BLaER1 treated with 17β-estradiol and CSF1 and Interleukin-3, amounts not matched to agents 10 nM and 100 nM (cell line): ENCODE results near the gene PRRX2.
"Not testable (repeated sequence)": the region's sequence is repeated elsewhere in the genome, so short reads cannot be mapped to it uniquely, and the experiment has no call there.

ENCODE experiments used
- H3K27ac ChIP-seq, 11 experiments: shearing (Covaris generic); formaldehyde crosslinking; 2 replicates each; pipeline ENCODE4 v1.8.1; 2022
- H3K27me3 ChIP-seq, 11 experiments: shearing (Covaris generic); formaldehyde crosslinking; 2 replicates each; pipeline ENCODE4 v1.8.1; 2022
- H3K36me3 ChIP-seq, 11 experiments: shearing (Covaris generic); formaldehyde crosslinking; 2 replicates each; pipeline ENCODE4 v1.8.1; 2022
- H3K4me1 ChIP-seq, 10 experiments: shearing (Covaris generic); formaldehyde crosslinking; 2 replicates each; pipeline ENCODE4 v1.8.1; 2022
- H3K4me2 ChIP-seq, 11 experiments: shearing (Covaris generic); formaldehyde crosslinking; 2 replicates each; pipeline ENCODE4 v1.8.1; 2022
- H3K4me3 ChIP-seq, 10 experiments: shearing (Covaris generic); formaldehyde crosslinking; 2 replicates each; pipeline ENCODE4 v1.8.1; 2022
- H3K9ac ChIP-seq, 11 experiments: shearing (Covaris generic); formaldehyde crosslinking; 2 replicates each; pipeline ENCODE4 v1.8.1; 2022
- H3K9me3 ChIP-seq, 11 experiments: shearing (Covaris generic); formaldehyde crosslinking; replicated peaks in 1 of 11; 2 replicates each; pipeline ENCODE4 v1.8.1; 2022
- H4K20me1 ChIP-seq, 11 experiments: shearing (Covaris generic); formaldehyde crosslinking; 2 replicates each; pipeline ENCODE4 v1.8.1; 2022
- Cebpa-rat ChIP-seq, 11 experiments: shearing (Covaris generic); IDR thresholded peaks; 2 replicates each; pipeline ENCODE4 v1.8.1; 2022

Gene PRRX2

DNA sequence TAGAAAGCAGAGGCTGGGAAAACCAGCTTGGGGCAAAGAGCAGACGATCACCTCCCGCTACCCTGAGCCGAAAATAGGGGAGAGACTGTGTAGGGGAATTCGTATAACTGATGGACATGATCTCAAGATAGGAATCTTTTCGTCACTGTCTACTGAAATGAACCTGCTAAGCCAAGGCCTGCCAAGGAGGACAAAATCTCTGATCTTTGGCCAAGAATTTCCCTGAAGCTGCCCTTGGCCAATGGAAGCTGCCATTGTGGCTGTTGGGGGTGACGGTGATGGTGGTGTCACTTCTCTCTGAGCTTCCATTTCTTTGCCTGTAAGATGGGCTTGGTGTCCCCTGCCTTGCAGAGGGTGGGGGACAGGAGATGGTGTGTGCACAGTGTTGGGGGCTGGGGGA lies 90.7 kb downstream of the PRRX2 start:
- H3K4me2 ChIP-seq = peak overlapping the region; percentile 57 to 97 (median 84); a peak in 21 of 22 replicates
- TF ChIP-seq Cebpa-rat (IDR thresholded peaks at IDR 0.05) = no peak
- H3K27ac ChIP-seq = peak overlapping the region in 9 of 11 experiments; percentile 67 to 87 (median 83); a peak in 16 of 22 replicates
- peak overlapping the region in 1 of 10 experiments; percentile 54; a peak in 1 of 20 replicates for H3K4me3 ChIP-seq
- no peaks in the 10 kb centered on the region for H3K9me3 ChIP-seq
- H4K20me1 ChIP-seq = no peaks in the 10 kb centered on the region
- no peaks in the 10 kb centered on the region for H3K36me3 ChIP-seq
- peaks cover 39 to 99% (median 86%) of the 10 kb centered on the region in 10 experiments for H3K4me1 ChIP-seq
- H3K9ac ChIP-seq = peak overlapping the region in 9 of 11 experiments; percentile 61 to 77 (median 72); a peak in 15 of 22 replicates
- peaks cover 0 to 15% (median 0%) of the 10 kb centered on the region in 11 experiments; a peak in 5 of 22 replicates for H3K27me3 ChIP-seq

DNA sequence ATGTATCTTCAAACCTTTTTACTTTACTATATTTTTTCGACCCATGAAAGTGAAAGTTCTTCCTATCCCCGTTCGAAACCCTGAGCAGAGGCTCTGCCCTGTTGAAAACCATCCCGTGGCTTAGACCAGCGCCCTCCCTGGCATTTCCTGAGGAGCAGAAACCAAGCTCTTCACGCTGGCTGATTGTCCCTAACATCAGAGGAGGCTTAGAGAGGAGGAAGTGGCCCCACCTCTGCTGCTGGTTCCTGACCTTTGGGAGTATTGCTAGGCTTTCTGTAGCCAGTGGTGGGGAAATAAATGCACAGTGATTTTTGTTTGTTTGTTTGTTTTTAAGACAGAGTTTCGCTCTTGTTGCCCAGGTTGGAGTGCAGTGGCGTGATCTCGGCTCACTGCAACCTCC lies 91.6 kb downstream of the PRRX2 start:
- peak in 2 of 11 experiments; percentile 50 to 60; a peak in 2 of 22 replicates for TF ChIP-seq Cebpa-rat (IDR thresholded peaks at IDR 0.05)
- Histone ChIP-seq H3K36me3 (no peaks in the 10 kb centered on the region), H4K20me1 (no peaks in the 10 kb centered on the region), H3K27ac (peak overlapping the region in 10 of 11 experiments; percentile 67 to 87 (median 82); a peak in 20 of 22 replicates), H3K4me3 (peak overlapping the region in 5 of 10 experiments; percentile 14 to 54 (median 21); a peak in 8 of 20 replicates), H3K27me3 (peaks cover 0 to 15% (median 0%) of the 10 kb centered on the region in 11 experiments; a peak in 5 of 22 replicates), H3K4me2 (peak overlapping the region; percentile 57 to 97 (median 84)), H3K9me3 (no peaks in the 10 kb centered on the region), H3K9ac (peak overlapping the region; percentile 36 to 77 (median 70); a peak in 18 of 22 replicates), H3K4me1 (peaks cover 45 to 99% (median 86%) of the 10 kb centered on the region in 10 experiments)

DNA sequence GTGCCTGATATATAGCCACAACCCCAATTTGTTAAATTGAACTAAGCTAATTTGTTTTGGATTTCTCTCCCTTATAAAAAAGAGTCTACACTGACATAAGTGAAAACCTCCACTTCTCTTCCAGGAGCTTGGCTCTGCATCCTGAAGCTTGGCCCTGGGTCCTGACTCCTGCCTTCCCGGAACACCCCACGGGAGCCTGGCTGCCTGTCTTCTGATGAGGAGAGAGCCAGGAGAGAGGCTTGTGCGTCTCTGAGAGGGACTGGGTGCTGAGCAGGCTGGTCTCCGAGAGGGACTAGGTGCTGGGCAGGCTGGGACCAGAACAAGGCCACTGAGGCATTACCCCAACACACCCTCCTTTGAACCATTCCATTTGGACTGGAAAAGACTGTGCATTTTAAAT lies 93.9 kb downstream of the PRRX2 start:
- no peaks in the 10 kb centered on the region for H3K36me3 ChIP-seq
- H3K9me3 ChIP-seq = no peaks in the 10 kb centered on the region
- no peaks in the 10 kb centered on the region for H4K20me1 ChIP-seq
- H3K27me3 ChIP-seq = no peaks in the 10 kb centered on the region
- peak overlapping the region in 9 of 11 experiments; percentile 31 to 97 (median 84); a peak in 14 of 22 replicates for H3K4me2 ChIP-seq
- peak overlapping the region in 3 of 11 experiments; percentile 8 to 45 (median 26); a peak in 3 of 22 replicates for H3K9ac ChIP-seq
- peaks cover 35 to 99% (median 87%) of the 10 kb centered on the region in 10 experiments for H3K4me1 ChIP-seq
- no peak for TF ChIP-seq Cebpa-rat (IDR thresholded peaks at IDR 0.05)
- peak overlapping the region in 8 of 11 experiments; percentile 23 to 87 (median 61); a peak in 12 of 22 replicates for H3K27ac ChIP-seq
- H3K4me3 ChIP-seq = no peak overlapping the region

DNA sequence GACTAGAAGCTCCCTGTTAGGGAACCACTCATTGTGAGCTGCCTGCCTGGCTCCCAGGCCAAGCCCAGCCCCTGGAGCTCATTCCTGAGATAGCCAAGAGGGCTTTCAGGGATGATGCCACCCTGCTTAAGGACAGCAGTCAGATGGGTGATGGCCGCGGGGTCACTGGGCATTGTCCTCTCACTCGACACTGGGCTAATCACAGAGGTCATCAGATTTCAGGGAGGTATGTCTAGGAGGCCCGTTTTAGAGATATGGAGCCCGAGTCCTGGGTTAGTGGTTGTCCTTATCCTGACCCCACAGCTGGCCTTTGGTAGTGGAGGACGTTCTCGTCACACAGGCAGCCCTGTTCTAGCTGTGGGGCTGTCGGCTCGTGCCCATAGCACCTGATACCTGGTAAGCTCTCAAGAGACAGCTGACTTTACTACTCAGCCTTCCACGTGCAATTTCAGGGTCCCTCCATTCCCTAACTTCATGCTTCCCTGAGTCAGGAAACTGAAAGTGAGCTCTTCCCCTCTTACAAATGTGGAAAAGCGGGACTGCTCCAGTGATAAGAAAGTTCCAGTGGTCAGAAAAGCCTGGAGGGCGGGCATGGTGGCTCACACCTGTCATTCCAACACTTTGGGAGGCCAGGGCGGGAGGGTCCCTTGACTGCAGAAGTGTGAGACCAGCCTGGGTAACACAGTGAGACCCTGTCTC lies 94.5 kb downstream of the PRRX2 start:
- Histone ChIP-seq H3K9ac (peak overlapping the region in 5 of 11 experiments; percentile 8 to 26 (median 12); a peak in 2 of 22 replicates), H3K9me3 (no peaks in the 10 kb centered on the region), H3K4me3 (no peak overlapping the region), H3K36me3 (no peaks in the 10 kb centered on the region), H3K27me3 (no peaks in the 10 kb centered on the region), H3K4me1 (peaks cover 35 to 99% (median 91%) of the 10 kb centered on the region in 10 experiments), H3K27ac (peak overlapping the region in 8 of 11 experiments; percentile 23 to 87 (median 61); a peak in 10 of 22 replicates), H4K20me1 (no peaks in the 10 kb centered on the region), H3K4me2 (peak overlapping the region in 8 of 11 experiments; percentile 50 to 97 (median 84); a peak in 12 of 22 replicates)
- no peak for TF ChIP-seq Cebpa-rat (IDR thresholded peaks at IDR 0.05)

DNA sequence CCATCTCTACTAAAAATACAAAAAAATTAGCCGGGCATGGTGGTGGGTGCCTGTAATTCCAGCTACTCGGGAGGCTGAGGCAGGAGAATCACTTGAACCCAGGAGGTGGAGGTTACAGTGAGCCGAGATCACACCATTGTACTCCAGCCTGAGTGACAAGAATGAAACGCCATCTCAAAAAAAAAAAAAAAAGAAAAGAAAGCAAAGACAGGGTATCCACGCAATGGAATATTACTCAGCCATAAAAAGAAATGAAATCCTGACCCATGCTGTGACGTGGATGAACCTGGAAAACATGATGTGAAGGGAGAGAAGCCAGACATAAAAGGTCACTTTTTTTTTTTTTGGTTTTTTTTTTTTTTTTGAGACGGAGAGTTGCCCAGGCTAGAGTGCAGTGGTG lies 95.3 kb downstream of the PRRX2 start:
- not testable (repeated sequence) for H3K9me3 ChIP-seq, H4K20me1 ChIP-seq

DNA sequence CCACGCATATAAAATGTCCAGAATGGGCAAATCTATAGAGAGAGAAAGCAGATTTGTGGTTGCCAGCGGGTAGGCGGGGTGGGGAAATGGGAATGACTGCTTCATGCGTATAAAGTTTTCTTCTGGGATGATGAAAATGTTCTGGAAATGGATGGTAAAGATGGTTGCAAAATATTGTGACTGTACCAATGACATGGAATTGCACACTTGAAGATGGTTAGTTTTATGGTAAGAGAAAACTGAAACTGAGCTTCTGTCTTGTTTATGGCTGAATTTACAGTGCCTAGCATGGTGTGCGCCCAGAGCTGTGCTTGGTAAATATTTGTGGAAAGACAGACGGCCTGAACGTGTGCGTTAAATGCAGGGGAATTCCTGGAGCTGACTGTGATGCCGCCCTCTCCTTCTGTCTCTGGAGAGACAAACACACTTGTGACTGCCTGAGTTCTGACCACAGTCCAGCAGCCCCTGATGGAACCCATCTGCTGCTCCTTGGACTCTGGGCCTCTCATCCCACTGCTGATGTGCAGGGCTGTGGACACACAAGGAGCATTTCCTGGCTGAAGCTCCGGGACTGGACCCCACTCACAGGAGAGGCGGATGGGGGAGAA lies 96.0 kb downstream of the PRRX2 start:
- H3K4me1 ChIP-seq = peaks cover 30 to 99% (median 86%) of the 10 kb centered on the region in 10 experiments
- no peaks in the 10 kb centered on the region for H3K9me3 ChIP-seq
- peak overlapping the region in 8 of 11 experiments; percentile 28 to 64 (median 52); a peak in 13 of 22 replicates for H3K9ac ChIP-seq
- TF ChIP-seq Cebpa-rat (IDR thresholded peaks at IDR 0.05) = no peak
- no peaks in the 10 kb centered on the region for H3K27me3 ChIP-seq
- H3K4me3 ChIP-seq = no peak overlapping the region
- no peaks in the 10 kb centered on the region for H3K36me3 ChIP-seq
- peak overlapping the region in 10 of 11 experiments; percentile 12 to 85 (median 73); a peak in 18 of 22 replicates for H3K27ac ChIP-seq
- no peaks in the 10 kb centered on the region for H4K20me1 ChIP-seq
- peak overlapping the region; percentile 44 to 88 (median 66) for H3K4me2 ChIP-seq

More for the DNA sequence above, 95.3 kb downstream of the PRRX2 start:
- H3K4me3 ChIP-seq, H3K36me3 ChIP-seq, H3K27me3 ChIP-seq, H3K9ac ChIP-seq: not testable (repeated sequence)
- H3K27ac ChIP-seq = peak overlapping the region in 3 of 11 experiments; percentile 76 to 85 (median 81); a peak in 2 of 22 replicates
- peaks cover 35 to 99% (median 89%) of the 10 kb centered on the region in 10 experiments for H3K4me1 ChIP-seq
- H3K4me2 ChIP-seq = peak overlapping the region in 7 of 11 experiments; percentile 57 to 88 (median 81); a peak in 8 of 22 replicates

DNA sequence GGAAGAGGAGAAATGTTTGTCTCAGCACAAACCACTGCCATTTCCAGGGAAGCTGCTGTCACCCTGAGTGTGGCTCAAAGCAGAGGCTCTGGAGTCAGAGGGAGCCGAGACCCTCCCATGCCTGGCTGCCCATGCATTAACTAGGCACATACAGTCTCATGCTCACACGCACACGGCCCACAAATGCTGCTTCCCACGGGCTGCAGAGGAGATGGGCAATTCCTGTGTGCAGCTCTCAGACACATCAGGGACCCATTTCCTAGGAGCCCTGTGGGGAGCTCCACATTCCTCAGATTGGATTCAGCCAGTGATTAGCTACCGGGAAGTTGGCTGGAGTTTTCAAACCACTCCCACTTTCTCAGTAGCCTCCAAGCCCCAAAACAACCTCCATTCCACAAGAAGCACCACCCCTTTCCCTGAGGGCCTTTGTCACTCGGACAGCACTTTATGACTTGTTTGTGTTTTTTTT lies 96.5 kb downstream of the PRRX2 start:
- Histone ChIP-seq H3K4me1 (peaks cover 24 to 99% (median 82%) of the 10 kb centered on the region in 10 experiments), H3K9ac (peak overlapping the region in 8 of 11 experiments; percentile 28 to 64 (median 52); a peak in 13 of 22 replicates), H3K4me3 (no peak overlapping the region), H3K36me3 (no peaks in the 10 kb centered on the region), H3K4me2 (peak overlapping the region; percentile 44 to 88 (median 66)), H4K20me1 (no peaks in the 10 kb centered on the region), H3K9me3 (no peaks in the 10 kb centered on the region), H3K27ac (peak overlapping the region in 10 of 11 experiments; percentile 12 to 85 (median 73); a peak in 18 of 22 replicates), H3K27me3 (no peaks in the 10 kb centered on the region)
- TF ChIP-seq Cebpa-rat (IDR thresholded peaks at IDR 0.05) = no peak

DNA sequence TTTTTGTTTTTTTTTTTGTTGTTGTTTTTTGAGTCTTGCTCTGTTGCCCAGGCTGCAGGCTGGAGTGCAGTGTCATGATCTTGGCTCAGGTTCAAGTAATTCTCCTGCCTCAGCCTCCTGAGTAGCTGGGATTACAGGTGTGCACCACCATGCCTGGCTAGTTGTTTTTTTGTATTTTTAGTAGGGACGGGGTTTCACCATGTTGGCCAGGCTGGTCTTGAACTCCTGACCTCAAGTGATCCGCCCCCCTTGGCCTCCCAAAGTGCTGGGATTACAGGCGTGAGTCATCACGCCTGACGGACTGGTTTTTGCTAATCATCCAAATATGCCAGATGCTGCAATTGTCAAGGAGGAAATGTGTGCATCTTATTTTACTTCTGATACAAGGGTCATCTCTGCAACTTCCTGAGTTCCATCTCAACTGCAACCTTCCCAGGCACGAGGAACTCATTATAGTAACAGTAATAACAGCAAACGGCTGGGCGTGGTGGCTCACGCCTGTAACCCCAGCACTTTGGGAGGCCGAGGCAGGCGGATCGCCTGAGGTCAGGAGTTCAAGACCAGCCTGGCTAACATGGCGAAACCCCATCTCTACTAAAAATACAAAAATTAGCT lies 97.0 kb downstream of the PRRX2 start:
- H3K27me3 ChIP-seq, H4K20me1 ChIP-seq, H3K4me3 ChIP-seq, H3K36me3 ChIP-seq, H3K9me3 ChIP-seq: not testable (repeated sequence)
- H3K4me2 ChIP-seq = peak overlapping the region; percentile 44 to 88 (median 66); a peak in 21 of 22 replicates
- peak overlapping the region in 8 of 11 experiments; percentile 0 to 66 (median 56); a peak in 12 of 22 replicates for H3K9ac ChIP-seq
- peak in 6 of 11 experiments; percentile 5 to 57 (median 42); a peak in 7 of 22 replicates for TF ChIP-seq Cebpa-rat (IDR thresholded peaks at IDR 0.05)
- H3K27ac ChIP-seq = peak overlapping the region in 10 of 11 experiments; percentile 45 to 85 (median 73); a peak in 19 of 22 replicates
- peaks cover 19 to 96% (median 78%) of the 10 kb centered on the region in 10 experiments for H3K4me1 ChIP-seq
